Gastroesophageal sphincter (tissue), 3 donors: ENCODE results near the gene ULK4.

Experiments used
- CTCF ChIP-seq, 4 experiments: fragments of 200-600 bp in 2 of 4; fragments of 450-650 bp in 2 of 4; sonication (generic) in 1 of 4; IDR thresholded peaks; one replicate each; pipeline ENCODE4 v1.5.1; 2017 to 2019; ENCODE audit warnings: antibody characterized with exemption in 4 of 4, mild to moderate bottlenecking in 2 of 4, moderate library complexity in 2 of 4
- POLR2AphosphoS5 ChIP-seq: sonication (generic); formaldehyde crosslinking; IDR thresholded peaks from one replicate; pipeline ENCODE4 v1.6.1; 2017; ENCODE audit warnings: antibody characterized with exemption

GRCh38 chr3:41888368-41889076 is 73.4 kb downstream of the ULK4 start:
- no peak for TF ChIP-seq POLR2AphosphoS5
- no peak for TF ChIP-seq CTCF (IDR thresholded peaks at IDR 0.05)
